GM18508 (cell line): Measurements from ENCODE around the gene MSMP.

Source experiments
- ATAC-seq: cut with Tn5 transposase; IDR thresholded peaks from one replicate; pipeline ENCODE4 v1.9.1; 2021; ENCODE audit warnings: moderate number of reproducible peaks; ENCODE audit not compliant: insufficient read depth, unreplicated experiment

The MSMP gene

GRCh38 chr9:35726931-35727330, 27.1 kb downstream of the MSMP start:
- ATAC-seq: no peak

- no peak for ATAC-seq
Observed at GRCh38 chr9:35725362-35725761, 28.7 kb downstream of the MSMP start.

DNA sequence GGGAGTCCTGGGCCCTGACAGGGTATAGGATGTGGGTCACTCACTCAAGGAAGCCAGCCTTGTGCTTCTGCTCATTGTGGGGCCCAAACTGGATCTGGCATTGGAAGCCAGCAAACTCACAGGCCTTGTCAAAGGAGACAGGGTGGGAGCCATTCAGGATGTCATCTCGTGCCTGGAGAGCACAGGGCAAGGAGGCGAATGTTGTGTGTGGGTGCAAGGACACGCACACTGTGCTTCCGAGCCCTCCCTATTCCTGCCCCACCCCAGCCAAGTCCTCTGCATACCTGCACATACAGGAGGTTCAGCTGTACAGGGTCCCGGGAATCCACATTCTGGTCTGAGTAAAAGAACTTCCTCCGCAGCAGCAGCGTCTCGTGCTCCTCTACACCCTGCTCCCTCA, 30.2 kb downstream of the MSMP start:
- ATAC-seq: no peak

DNA sequence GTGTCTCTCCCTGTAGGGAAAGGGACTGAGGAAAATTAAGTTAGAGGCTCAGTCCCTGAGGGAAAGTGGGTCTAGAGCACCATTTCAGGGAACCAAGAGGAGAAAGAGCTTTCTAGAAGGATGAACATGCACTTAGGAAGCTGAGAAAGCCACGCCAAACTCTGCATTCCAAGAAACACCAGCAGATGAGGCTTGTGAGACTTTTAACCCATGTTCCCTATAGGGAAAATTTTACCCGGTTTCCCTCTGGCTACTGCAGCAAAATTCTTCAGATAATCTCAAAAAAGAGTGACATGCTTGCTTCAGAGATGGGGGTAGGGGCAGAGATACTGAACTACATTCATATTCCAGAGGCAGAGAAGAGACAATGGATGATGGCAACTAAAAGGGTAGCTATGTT, 30.6 kb downstream of the MSMP start:
- ATAC-seq: no peak

DNA sequence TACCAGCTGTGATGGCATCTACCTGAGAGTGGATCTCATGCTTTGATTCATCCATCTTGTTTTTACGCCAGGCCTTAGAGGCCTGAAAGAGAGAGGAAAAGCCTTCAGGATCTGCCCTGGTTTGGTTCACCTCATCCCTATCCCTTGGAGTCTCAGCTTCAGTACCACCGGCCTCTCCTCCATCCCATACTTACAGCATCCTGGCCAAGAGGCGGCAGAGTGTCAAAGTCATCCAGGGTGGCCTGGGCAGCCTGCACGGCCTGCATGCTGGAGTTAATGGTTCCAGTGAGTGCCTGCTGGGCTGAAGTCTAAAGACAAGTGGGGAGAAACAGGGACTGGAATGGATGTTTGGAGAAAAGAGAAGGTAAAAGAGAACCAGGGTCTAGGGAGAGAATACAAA, 34.5 kb downstream of the MSMP start:
- no peak for ATAC-seq

- no peak for ATAC-seq
Observed at GRCh38 chr9:35718721-35719511, 35.2 kb downstream of the MSMP start.

DNA sequence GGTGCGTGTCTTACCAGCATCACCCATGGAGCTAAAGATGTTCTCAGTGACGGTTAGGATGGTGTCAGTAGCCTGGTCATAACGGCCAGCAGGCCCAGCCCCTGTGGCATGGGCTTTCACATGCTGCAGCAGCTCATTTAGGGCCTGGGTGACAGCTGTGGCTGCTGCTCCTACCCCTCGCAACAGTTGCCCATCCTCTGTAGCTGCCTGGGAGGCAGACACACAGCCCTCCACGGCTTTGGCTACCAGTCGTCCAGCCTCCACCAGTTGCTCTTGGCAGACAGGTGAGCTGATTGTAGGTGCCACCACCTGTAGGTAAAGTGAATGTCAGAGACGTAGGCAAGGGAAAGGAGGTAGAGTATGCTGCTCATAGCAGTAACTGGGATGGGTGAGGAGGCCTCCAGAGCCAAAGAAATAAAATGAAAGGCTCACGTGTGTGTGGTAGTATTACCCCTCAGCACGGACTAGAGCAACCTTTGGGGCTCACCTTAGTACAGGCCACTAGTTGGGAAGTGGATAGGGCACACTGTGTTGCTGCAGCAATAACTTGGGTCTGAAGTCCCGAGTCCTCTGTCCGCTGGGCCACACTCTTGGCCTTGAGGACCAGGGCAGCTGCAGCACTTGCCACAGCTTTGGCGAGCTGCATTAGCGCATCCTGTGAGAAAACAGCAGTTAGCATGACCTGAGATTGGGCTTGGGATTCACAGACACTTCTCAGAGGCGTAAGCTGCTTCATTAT, 36.8 kb downstream of the MSMP start:
- ATAC-seq: no peak

DNA sequence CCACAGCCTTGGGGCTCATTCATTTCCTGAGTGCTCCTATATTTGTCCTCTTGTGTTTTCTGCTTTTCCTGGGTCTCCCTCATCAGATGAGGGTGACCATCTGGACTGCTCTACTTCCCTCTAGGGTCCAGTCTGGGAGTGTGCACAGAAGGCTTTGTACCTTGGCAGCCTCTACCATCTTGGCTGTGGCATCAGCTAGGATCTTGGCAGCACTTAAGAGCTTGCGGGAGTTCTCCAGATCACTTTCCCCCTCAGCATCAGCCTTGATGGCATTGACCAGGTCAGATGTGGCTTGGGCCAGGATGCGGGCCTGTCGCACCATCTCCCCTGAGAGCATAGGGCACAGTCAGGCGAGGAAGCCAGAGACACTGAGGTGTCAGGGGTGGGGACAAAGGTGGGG, 37.8 kb downstream of the MSMP start:
- no peak for ATAC-seq

GRCh38 chr9:35714579-35715252, 39.4 kb downstream of the MSMP start:
- ATAC-seq: no peak

GRCh38 chr9:35714123-35714522, 40.0 kb downstream of the MSMP start:
- no peak for ATAC-seq

- no peak for ATAC-seq
Observed at GRCh38 chr9:35713578-35713977, 40.5 kb downstream of the MSMP start.

DNA sequence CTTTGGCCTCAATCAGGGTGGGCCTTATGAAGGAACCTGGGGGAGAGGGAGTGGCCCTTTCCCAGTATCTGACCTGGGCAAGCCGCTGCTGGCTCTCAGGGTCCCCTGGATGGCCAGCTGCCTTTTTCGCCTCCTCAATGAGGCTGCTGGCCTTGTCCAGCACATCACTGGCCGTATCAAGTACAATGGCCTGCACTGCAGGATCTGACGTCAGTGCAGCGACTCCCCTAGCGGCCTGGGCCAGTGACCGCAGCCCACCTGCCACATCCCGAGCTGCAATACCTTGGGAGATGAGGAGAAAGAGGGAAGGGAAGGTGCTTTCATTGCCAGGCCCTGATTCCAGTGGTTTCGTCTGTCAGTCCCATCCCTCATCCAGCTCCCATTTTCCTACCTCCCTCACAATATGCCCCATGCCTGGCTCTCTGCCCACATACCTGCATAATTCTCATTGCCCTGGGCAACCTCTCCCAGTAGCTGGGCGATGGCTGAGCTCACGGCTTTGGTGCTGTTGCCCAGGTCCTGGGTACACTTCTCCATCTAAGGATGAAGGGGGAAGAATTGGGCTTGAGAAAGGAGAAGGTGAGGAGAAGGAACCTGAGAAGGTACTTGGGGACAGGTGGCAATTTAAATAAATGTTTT, 41.2 kb downstream of the MSMP start:
- no peak for ATAC-seq

GRCh38 chr9:35711501-35712428, 42.3 kb downstream of the MSMP start:
- ATAC-seq: no peak

GRCh38 chr9:35710818-35711500, 43.1 kb downstream of the MSMP start:
- ATAC-seq: no peak

DNA sequence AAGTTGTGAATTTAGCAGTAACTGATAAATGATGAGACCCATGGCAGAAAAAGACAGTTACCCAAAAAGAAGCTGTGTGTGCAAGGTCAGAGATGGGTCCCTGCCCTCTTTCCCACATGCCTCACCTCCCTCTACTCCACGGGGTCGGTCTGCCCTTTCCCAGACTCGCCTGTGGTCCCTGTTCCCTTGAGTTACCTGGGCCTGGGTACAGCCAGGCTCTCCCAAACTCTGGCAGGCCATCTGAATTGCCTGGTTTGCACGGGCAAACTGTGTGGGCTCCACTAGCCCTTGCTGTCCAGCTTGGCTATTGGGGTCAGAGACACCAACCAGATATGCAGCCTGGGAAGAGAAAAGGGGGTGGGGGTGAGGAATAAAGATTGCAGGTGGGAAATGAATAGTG, 45.9 kb downstream of the MSMP start:
- no peak for ATAC-seq

- no peak for ATAC-seq
Observed at GRCh38 chr9:35706951-35707350, 47.1 kb downstream of the MSMP start.

DNA sequence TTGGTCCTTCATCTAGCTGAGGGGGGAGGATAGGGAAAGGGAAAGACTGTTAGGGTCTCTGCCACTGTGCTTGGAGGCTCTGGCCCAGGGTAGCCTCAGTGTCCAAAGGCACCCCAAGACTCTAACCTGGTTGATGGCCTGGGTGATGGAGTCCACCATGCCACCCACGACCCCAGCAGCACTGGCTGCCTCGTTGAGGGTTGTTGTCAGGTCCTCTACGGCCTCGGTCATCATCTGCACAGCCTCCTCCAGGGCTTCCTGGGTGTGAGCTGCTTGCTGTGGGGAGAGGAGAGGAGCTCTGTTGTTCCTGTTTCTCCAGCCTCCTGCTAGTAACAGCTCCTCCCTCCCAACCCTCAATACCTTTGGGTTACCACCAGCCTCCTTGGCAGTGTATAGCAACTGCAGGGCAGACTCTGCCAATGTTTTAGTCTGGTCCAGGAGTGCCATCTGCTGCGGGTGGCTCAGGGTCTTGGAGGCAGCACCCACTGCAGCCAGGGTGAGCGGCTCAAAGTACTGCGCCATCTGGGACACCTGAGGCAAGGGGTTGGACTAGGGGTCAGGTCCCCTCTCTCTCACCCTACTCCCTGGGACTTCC, 48.1 kb downstream of the MSMP start:
- ATAC-seq: no peak

DNA sequence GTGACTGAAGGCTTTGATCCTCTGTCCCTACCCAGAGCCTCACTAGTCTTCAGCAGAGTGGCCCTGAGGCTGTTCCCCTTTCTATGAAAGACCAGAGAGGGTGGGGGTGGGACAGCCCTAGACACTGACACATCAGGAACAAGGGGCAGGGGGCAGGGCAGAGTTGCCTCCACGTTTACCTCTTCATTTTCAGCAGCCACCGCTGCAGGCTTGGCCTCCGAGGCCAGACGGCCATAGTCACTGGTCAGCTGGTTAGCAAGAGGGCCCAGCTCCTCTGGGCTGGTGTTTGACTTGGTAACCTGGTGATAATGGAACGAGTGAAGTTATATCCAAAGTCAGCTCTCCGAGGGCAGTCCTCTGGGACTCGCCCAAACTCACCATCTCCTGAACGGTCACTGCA, 48.7 kb downstream of the MSMP start:
- ATAC-seq: no peak
